IMR-90 (cell line): ENCODE results near the gene PDK1. TPM values are rescaled to one million over a fixed set of nuclear protein-coding genes. Genes with fewer than 3 reads are reported as not detected.

Experiments
- ATAC-seq: fragments of 200-7000 bp; cut with Tn5 transposase; 2 replicates; pipeline ENCODE4 v1.9.1; 2020; ENCODE audit warnings: low read depth, mild to moderate bottlenecking, moderate library complexity
- BruUV-seq: library from RNA; stranded (reverse); fragments of 400-500 nt; replicated peaks from 2 replicates; lab custom pipeline; 2021; lab: Mats Ljungman, UMichigan
- CTCF ChIA-PET: fragments of 300-600 bp; formaldehyde crosslinking; extraction: SDS; loops from one replicate; lab custom pipeline; 2021; ENCODE audit warnings: antibody characterized with exemption; lab: Yijun Ruan, JAX
- POLR2A ChIA-PET: fragments of 300-600 bp; sonication (Branson Sonifier 250); formaldehyde crosslinking; loops from one replicate; lab custom pipeline; 2022; ENCODE audit warnings: antibody characterized with exemption; ENCODE audit not compliant: unreplicated experiment; lab: Charles Lee
- DNase-seq: peaks from one replicate; pipeline ENCODE4 v3.0.0; 2013
- H2AFZ ChIP-seq: replicated peaks from 2 replicates; pipeline ENCODE3; 2013; ENCODE audit warnings: low read length, mild to moderate bottlenecking; ENCODE audit not compliant: poor library complexity
- H2AK5ac ChIP-seq: 2 replicates; pipeline ENCODE4 v1.6.1; 2013; ENCODE audit warnings: low read depth, low read length, inconsistent platforms
- H2AK9ac ChIP-seq: replicated peaks from 2 replicates; pipeline ENCODE3; 2013; ENCODE audit warnings: mild to moderate bottlenecking, low read depth, low read length, moderate library complexity; ENCODE audit not compliant: poor library complexity
- H2BK120ac ChIP-seq: 2 replicates; pipeline ENCODE4 v1.6.1; 2013; ENCODE audit warnings: low read depth, low read length, inconsistent platforms
- H2BK15ac ChIP-seq: 3 replicates; pipeline ENCODE4 v1.6.1; 2013; ENCODE audit warnings: low read depth, low read length, inconsistent platforms
- H2BK20ac ChIP-seq: 2 replicates; pipeline ENCODE4 v1.6.1; 2013; ENCODE audit warnings: low read depth, mild to moderate bottlenecking, inconsistent platforms, low read length, moderate library complexity
- H2BK5ac ChIP-seq: 2 replicates; pipeline ENCODE4 v1.6.1; 2013; ENCODE audit warnings: mild to moderate bottlenecking, low read depth, low read length, inconsistent platforms; ENCODE audit not compliant: poor library complexity, severe bottlenecking
- H3K14ac ChIP-seq: replicated peaks from 2 replicates; pipeline ENCODE4 v1.6.1; 2013; ENCODE audit warnings: low read depth, low read length, inconsistent platforms
- H3K18ac ChIP-seq: 2 replicates; pipeline ENCODE4 v1.6.1; 2013; ENCODE audit warnings: low read depth, low read length, control low read depth
- H3K23ac ChIP-seq: 2 replicates; pipeline ENCODE4 v1.6.1; 2013; ENCODE audit warnings: low read depth, low read length, inconsistent platforms
- H3K27ac ChIP-seq: 2 replicates; pipeline ENCODE4 v1.5.1; 2013; ENCODE audit warnings: mild to moderate bottlenecking, control low read depth, low read length; ENCODE audit not compliant: insufficient read depth
- H3K27me3 ChIP-seq: 2 replicates; pipeline ENCODE4 v1.6.1; 2013; ENCODE audit warnings: low read length; ENCODE audit not compliant: control insufficient read depth, insufficient read depth
- H3K36me3 ChIP-seq: 2 replicates; pipeline ENCODE4 v1.6.1; 2013; ENCODE audit warnings: low read length, mixed read lengths; ENCODE audit not compliant: control insufficient read depth, insufficient read depth
- H3K4ac ChIP-seq: 2 replicates; pipeline ENCODE4 v1.6.1; 2013; ENCODE audit warnings: low read depth, low read length, inconsistent platforms
- H3K4me1 ChIP-seq: 2 replicates; pipeline ENCODE4 v1.6.1; 2013; ENCODE audit warnings: low read length, mixed read lengths; ENCODE audit not compliant: control insufficient read depth, insufficient read depth
- H3K4me2 ChIP-seq: 2 replicates; pipeline ENCODE4 v1.6.1; 2013; ENCODE audit warnings: low read depth, mild to moderate bottlenecking, control low read depth, low read length, moderate library complexity
- H3K4me3 ChIP-seq: 2 replicates; pipeline ENCODE4 v1.5.1; 2013; ENCODE audit warnings: low read depth, mild to moderate bottlenecking, control low read depth, low read length, moderate library complexity; ENCODE audit not compliant: insufficient read depth
- H3K56ac ChIP-seq: 2 replicates; pipeline ENCODE4 v1.6.1; 2013; ENCODE audit warnings: low read length, inconsistent platforms; ENCODE audit not compliant: insufficient read depth; ENCODE audit errors: extremely low read depth
- H3K79me1 ChIP-seq, 2 experiments: 2 replicates each; pipeline ENCODE4 v1.6.1; 2013; ENCODE audit warnings: low read length in 2 of 2, inconsistent platforms in 1 of 2, low read depth in 1 of 2
- H3K9ac ChIP-seq: 2 replicates; pipeline ENCODE4 v1.6.1; 2013; ENCODE audit warnings: low read depth, low read length, control low read depth
- H3K9me1 ChIP-seq: 2 replicates; pipeline ENCODE4 v1.6.1; 2013; ENCODE audit warnings: low read length, inconsistent platforms; ENCODE audit not compliant: insufficient read depth
- H3K9me3 ChIP-seq: 2 replicates; pipeline ENCODE4 v1.6.1; 2013; ENCODE audit warnings: low read length; ENCODE audit not compliant: control insufficient read depth, insufficient read depth
- H4K20me1 ChIP-seq: 2 replicates; pipeline ENCODE4 v1.6.1; 2013; ENCODE audit warnings: low read length, inconsistent platforms; ENCODE audit not compliant: insufficient read depth
- H4K5ac ChIP-seq: 2 replicates; pipeline ENCODE4 v1.6.1; 2013; ENCODE audit warnings: mild to moderate bottlenecking, low read depth, low read length, control low read depth
- H4K8ac ChIP-seq, 2 experiments: 2 replicates each; pipeline ENCODE4 v1.6.1; 2013; ENCODE audit warnings: low read depth in 2 of 2, low read length in 2 of 2, control low read depth in 1 of 2, inconsistent platforms in 1 of 2
- H4K91ac ChIP-seq: 2 replicates; pipeline ENCODE4 v1.6.1; 2013; ENCODE audit warnings: low read depth, low read length, inconsistent platforms; ENCODE audit not compliant: insufficient read depth
- BHLHE40 ChIP-seq: fragments of 150-350 bp; IDR thresholded peaks from 2 replicates; pipeline ENCODE4 v1.6.1; 2016; ENCODE audit warnings: mild to moderate bottlenecking, low read depth, low read length
- CEBPB ChIP-seq: IDR thresholded peaks from 2 replicates; pipeline ENCODE4 v1.6.1; 2012; ENCODE audit warnings: low read depth, low read length, improper control_type of control experiment
- CHD1 ChIP-seq: IDR thresholded peaks from 2 replicates; pipeline ENCODE4 v1.6.1; 2012; ENCODE audit warnings: low read depth, low read length, improper control_type of control experiment
- ELK1 ChIP-seq: fragments of 150-350 bp; IDR thresholded peaks from 2 replicates; pipeline ENCODE4 v1.6.1; 2016; ENCODE audit warnings: low read depth, mild to moderate bottlenecking, low read length, moderate library complexity, borderline replicate concordance
- FOS ChIP-seq: fragments of 150-350 bp; IDR thresholded peaks from 2 replicates; pipeline ENCODE4 v1.6.1; 2016; ENCODE audit warnings: low read depth, low read length
- MAFK ChIP-seq: IDR thresholded peaks from 2 replicates; pipeline ENCODE4 v1.6.1; 2012; ENCODE audit warnings: low read depth, low read length, improper control_type of control experiment
- MAZ ChIP-seq: IDR thresholded peaks from 2 replicates; pipeline ENCODE4 v1.6.1; 2012; ENCODE audit warnings: low read depth, mild to moderate bottlenecking, low read length, improper control_type of control experiment, moderate library complexity, borderline replicate concordance
- MXI1 ChIP-seq: IDR thresholded peaks from 2 replicates; pipeline ENCODE4 v1.6.1; 2012; ENCODE audit warnings: low read depth, mild to moderate bottlenecking, low read length, moderate library complexity, borderline replicate concordance
- NFE2L2 ChIP-seq: fragments of 150-350 bp; IDR thresholded peaks from 2 replicates; pipeline ENCODE4 v1.6.1; 2016; ENCODE audit warnings: low read depth, mild to moderate bottlenecking, low read length
- POLR2A ChIP-seq: IDR thresholded peaks from 2 replicates; pipeline ENCODE4 v1.6.1; 2012; ENCODE audit warnings: mild to moderate bottlenecking, low read depth, low read length
- RAD21 ChIP-seq: IDR thresholded peaks from 2 replicates; pipeline ENCODE4 v1.6.1; 2012; ENCODE audit warnings: low read length, improper control_type of control experiment
- RCOR1 ChIP-seq: IDR thresholded peaks from 2 replicates; pipeline ENCODE4 v1.6.1; 2012; ENCODE audit warnings: mild to moderate bottlenecking, low read length, improper control_type of control experiment; ENCODE audit not compliant: insufficient replicate concordance
- RFX5 ChIP-seq: IDR thresholded peaks from 2 replicates; pipeline ENCODE4 v1.8.0; 2012; ENCODE audit warnings: low read depth, mild to moderate bottlenecking, low read length, moderate library complexity
- SMC3 ChIP-seq: fragments of 150-350 bp; IDR thresholded peaks from 2 replicates; pipeline ENCODE4 v1.6.1; 2016; ENCODE audit warnings: low read depth, mild to moderate bottlenecking, antibody characterized with exemption, low read length, moderate library complexity
- USF2 ChIP-seq: fragments of 150-350 bp; IDR thresholded peaks from 2 replicates; pipeline ENCODE4 v1.6.1; 2017; ENCODE audit warnings: mild to moderate bottlenecking, antibody characterized with exemption, low read length, low read depth
- WGBS, 2 experiments: methylation state at CpG; one replicate each; pipeline versions ENCODE4 v1.1.5 to v1.1.7; 2013; ENCODE audit warnings: missing lambda C conversion rate in 2 of 2; ENCODE audit not compliant: insufficient read length in 1 of 2; ENCODE audit errors: extremely low coverage in 2 of 2; 5-methylcytosine and 5-hydroxymethylcytosine counted together
- dilution Hi-C: fragments of 300-500 bp; cut with HindIII; formaldehyde crosslinking; loops from one replicate; pipeline ENCODE4 v1.14.3; 2018; ENCODE audit warnings: low sequenced_read_pairs; ENCODE audit not compliant: unreplicated experiment
- in situ Hi-C: fragments of 300-500 bp; cut with MboI; formaldehyde crosslinking; loops from 3 replicates; pipeline ENCODE4 v1.14.3; 2019; ENCODE audit warnings: low sequenced_read_pairs, inconsistent platforms, mixed read lengths
- intact Hi-C: fragments of 100-400 bp; cut with micrococcal nuclease; formaldehyde crosslinking; loops from 2 replicates; pipeline ENCODE4 v1.10.0; 2022
- polyA plus RNA-seq, 3 experiments: library from polyadenylated mRNA; depleted of rRNA; stranded (reverse); fragments of >200 nt; gene quantifications; 2 replicates each; pipeline ENCODE4 v1.2.3, GENCODE V29; 2012; ENCODE audit warnings: low replicate concordance in 1 of 3
- total RNA-seq: library from RNA; depleted of rRNA; stranded (reverse); fragments of >200 nt; gene quantifications from 2 replicates; pipeline ENCODE4 v1.2.3, GENCODE V29; 2012
- TF ChIP-seq, protein P1 (sequence below): conservative IDR thresholded peaks from 2 replicates; pipeline ENCODE4 v1.5.1; 2012; ENCODE audit warnings: mild to moderate bottlenecking, low read depth, low read length, improper control_type of control experiment

PDK1 gene
- total and polyA plus RNA-seq, 2 of the 4 experiments (the other 2 are of a cell fraction) = 38.1 to 85.9 TPM

DNA sequence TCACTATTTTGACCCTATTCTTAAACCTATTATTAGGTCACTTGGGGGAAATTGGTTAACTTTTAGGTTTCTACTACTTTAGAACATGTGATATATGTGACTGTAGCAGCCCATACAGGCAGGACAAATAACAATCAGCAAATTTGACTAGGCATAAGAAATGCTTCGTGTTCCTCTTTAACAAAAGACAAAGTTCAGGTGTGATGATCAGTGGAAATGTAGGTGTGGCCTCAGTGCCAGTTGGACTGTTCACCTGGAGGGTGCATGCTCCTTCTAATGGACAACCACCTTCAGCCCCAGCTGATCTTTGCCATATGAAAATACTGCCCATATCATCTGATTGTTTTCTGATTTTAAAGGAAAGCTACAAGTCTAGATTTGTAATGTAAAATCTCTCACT lies 6.4 kb downstream of the PDK1 start:
- Histone ChIP-seq H3K4me3 (no peak overlapping the region), H3K56ac (no peak overlapping the region), H3K14ac (no peak overlapping the region), H3K18ac (no peak overlapping the region), H3K27ac (no peak overlapping the region), H3K9me3 (no peaks in the 10 kb centered on the region), H3K9me1 (peaks cover 15% of the 10 kb centered on the region), H4K91ac (no peak overlapping the region), H4K8ac (no peak overlapping the region), H2BK20ac (no peak overlapping the region), H4K20me1 (peaks cover 41% of the 10 kb centered on the region; the same call in 1 of the 2 replicates), H2AK9ac (no peak overlapping the region), H2AK5ac (no peak overlapping the region), H3K36me3 (peaks cover 20% of the 10 kb centered on the region), H2AFZ (no peak overlapping the region), H3K79me1 (peaks cover 17 to 54% of the 10 kb centered on the region in 2 experiments), H3K23ac (peak overlapping the region; percentile 24; the same call in 1 of the 2 replicates), H3K4me1 (peaks cover 10% of the 10 kb centered on the region), H2BK15ac (no peak overlapping the region), H2BK5ac (no peak overlapping the region), H3K9ac (no peak overlapping the region), H2BK120ac (no peak overlapping the region), H3K4me2 (no peak overlapping the region), H3K4ac (no peak overlapping the region), H3K27me3 (no peaks in the 10 kb centered on the region), H4K5ac (no peak overlapping the region)
- DNase-seq (no peak), ATAC-seq (no peak)
- dilution Hi-C loops (no loop called here), intact Hi-C loops (no loop called here), in situ Hi-C loops (no loop called here)
- POLR2A ChIA-PET = no interaction called here
- CTCF ChIA-PET = no interaction called here
- BruUV-seq = no TSS peak
- TF ChIP-seq USF2 (no peak), MAFK (no peak), CEBPB (no peak), ELK1 (no peak), RCOR1 (no peak), POLR2A (no peak), BHLHE40 (no peak), SMC3 (no peak), NFE2L2 (no peak), RFX5 (no peak), RAD21 (no peak), MXI1 (no peak), MAZ (no peak), FOS (no peak), CHD1 (no peak)
- TF ChIP-seq, protein P1, sequence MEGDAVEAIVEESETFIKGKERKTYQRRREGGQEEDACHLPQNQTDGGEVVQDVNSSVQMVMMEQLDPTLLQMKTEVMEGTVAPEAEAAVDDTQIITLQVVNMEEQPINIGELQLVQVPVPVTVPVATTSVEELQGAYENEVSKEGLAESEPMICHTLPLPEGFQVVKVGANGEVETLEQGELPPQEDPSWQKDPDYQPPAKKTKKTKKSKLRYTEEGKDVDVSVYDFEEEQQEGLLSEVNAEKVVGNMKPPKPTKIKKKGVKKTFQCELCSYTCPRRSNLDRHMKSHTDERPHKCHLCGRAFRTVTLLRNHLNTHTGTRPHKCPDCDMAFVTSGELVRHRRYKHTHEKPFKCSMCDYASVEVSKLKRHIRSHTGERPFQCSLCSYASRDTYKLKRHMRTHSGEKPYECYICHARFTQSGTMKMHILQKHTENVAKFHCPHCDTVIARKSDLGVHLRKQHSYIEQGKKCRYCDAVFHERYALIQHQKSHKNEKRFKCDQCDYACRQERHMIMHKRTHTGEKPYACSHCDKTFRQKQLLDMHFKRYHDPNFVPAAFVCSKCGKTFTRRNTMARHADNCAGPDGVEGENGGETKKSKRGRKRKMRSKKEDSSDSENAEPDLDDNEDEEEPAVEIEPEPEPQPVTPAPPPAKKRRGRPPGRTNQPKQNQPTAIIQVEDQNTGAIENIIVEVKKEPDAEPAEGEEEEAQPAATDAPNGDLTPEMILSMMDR = no peak
- no CpG with 5 or more reads among the region's 1 CpG for WGBS, 2 experiments
